Central memory CD4-positive, alpha-beta T cell (primary cell): Measurements from ENCODE around the gene SCN3B.

Experiments
- DNase-seq: peaks from one replicate; pipeline ENCODE4 v3.0.0; 2022

SCN3B gene

GRCh38 chr11:123653827-123654565 is 428 bp downstream of the SCN3B start:
- DNase-seq = no peak

GRCh38 chr11:123653483-123653826 is 969 bp downstream of the SCN3B start:
- DNase-seq = no peak

- DNase-seq = no peak
Measured at GRCh38 chr11:123652599-123652998, 1.8 kb downstream of the SCN3B start.

GRCh38 chr11:123650901-123651300 is 3.5 kb downstream of the SCN3B start:
- DNase-seq = no peak

GRCh38 chr11:123645286-123645975 is 9.0 kb downstream of the SCN3B start:
- DNase-seq = no peak

GRCh38 chr11:123642435-123642834 is 12.0 kb downstream of the SCN3B start:
- no peak for DNase-seq

GRCh38 chr11:123641495-123641840 is 13.0 kb downstream of the SCN3B start:
- DNase-seq = no peak

- peak; percentile 14 for DNase-seq
Measured at GRCh38 chr11:123640677-123641494, 13.5 kb downstream of the SCN3B start.

GRCh38 chr11:123640029-123640428 is 14.4 kb downstream of the SCN3B start:
- DNase-seq = no peak

GRCh38 chr11:123630126-123630608 is 24.3 kb downstream of the SCN3B start:
- DNase-seq = no peak

- DNase-seq = no peak
Measured at GRCh38 chr11:123628936-123629683, 25.3 kb downstream of the SCN3B start.

GRCh38 chr11:123624974-123625373 is 29.4 kb downstream of the SCN3B start:
- no peak for DNase-seq

- DNase-seq = no peak
Measured at GRCh38 chr11:123622576-123622975, 31.8 kb downstream of the SCN3B start.

GRCh38 chr11:123616505-123617198 is 37.8 kb downstream of the SCN3B start:
- no peak for DNase-seq

- DNase-seq = no peak
Measured at GRCh38 chr11:123611698-123612097, 42.7 kb downstream of the SCN3B start.

- DNase-seq = no peak
Measured at GRCh38 chr11:123608945-123609344, 45.5 kb downstream of the SCN3B start.

GRCh38 chr11:123608371-123608770 is 46.1 kb downstream of the SCN3B start:
- DNase-seq = no peak

- DNase-seq = no peak
Measured at GRCh38 chr11:123607781-123608180, 46.6 kb downstream of the SCN3B start.

- DNase-seq = no peak
Measured at GRCh38 chr11:123603666-123604065, 50.8 kb downstream of the SCN3B start.

GRCh38 chr11:123601743-123602142 is 52.7 kb downstream of the SCN3B start:
- DNase-seq = no peak

- DNase-seq = no peak
Measured at GRCh38 chr11:123601136-123601535, 53.3 kb downstream of the SCN3B start.

- DNase-seq = no peak
Measured at GRCh38 chr11:123597859-123598258, 56.6 kb downstream of the SCN3B start.
